Esophagus squamous epithelium (tissue), 5 donors: Measurements from ENCODE around the gene DCDC2. TPM values are rescaled to one million over a fixed set of nuclear protein-coding genes. Genes with fewer than 3 reads are reported as not detected.

Experiments
- DNase-seq: peaks from one replicate; lab custom pipeline; 2025; lab: John Stamatoyannopoulos, UW
- H3K27ac ChIP-seq, 4 donors: fragments of 200-600 bp; sonication (generic); one replicate each; pipeline ENCODE4 v1.5.1; 2016 to 2019; ENCODE audit warnings: mild to moderate bottlenecking in 1 of 4
- H3K27me3 ChIP-seq, 4 donors: fragments of 200-600 bp; sonication (generic); 1 replicate in 3 of 4; 2 replicates in 1 of 4; pipeline versions ENCODE4 v1.5.1 to v1.6.0; 2017 to 2021; ENCODE audit warnings: antibody characterized with exemption in 1 of 4
- H3K36me3 ChIP-seq, 3 donors: fragments of 200-600 bp; sonication (generic); one replicate each; pipeline ENCODE4 v1.5.1; 2016 to 2019
- H3K4me1 ChIP-seq, 3 donors: fragments of 200-600 bp; sonication (generic); one replicate each; pipeline ENCODE4 v1.5.1; 2017 to 2019
- H3K4me3 ChIP-seq, 4 donors: fragments of 200-600 bp; sonication (generic); 1 replicate in 3 of 4; 2 replicates in 1 of 4; pipeline ENCODE4 v1.5.1; 2016 to 2019; ENCODE audit warnings: mild to moderate bottlenecking in 2 of 4, moderate library complexity in 1 of 4
- H3K9me3 ChIP-seq, 3 donors: fragments of 200-600 bp; sonication (generic); one replicate each; pipeline ENCODE4 v1.5.1; 2016 to 2019
- CTCF ChIP-seq, 6 experiments: fragments of 450-650 bp in 4 of 6; fragments of 200-600 bp in 2 of 6; sonication (generic) in 2 of 6; IDR thresholded peaks; one replicate each; pipeline ENCODE4 v1.5.1; 2016 to 2019; ENCODE audit warnings: antibody characterized with exemption in 6 of 6, mild to moderate bottlenecking in 4 of 6, moderate library complexity in 4 of 6
- POLR2A ChIP-seq, 4 donors: fragments of 450-650 bp; IDR thresholded peaks; one replicate each; pipeline ENCODE4 v1.6.1; 2017; ENCODE audit warnings: antibody characterized with exemption in 4 of 4, mild to moderate bottlenecking in 4 of 4, moderate library complexity in 3 of 4
- WGBS, 2 donors: methylation state at CpG; one replicate each; pipeline ENCODE4 v1.1.5; 2018; 5-methylcytosine and 5-hydroxymethylcytosine counted together
- intact Hi-C: fragments of 100-400 bp; cut with DNase I; formaldehyde crosslinking; loops from one replicate; pipeline ENCODE4 v1.15.0; 2022
- total RNA-seq, 4 donors: library from RNA; depleted of rRNA; stranded (reverse); fragments of >200 nt; gene quantifications; one replicate each; pipeline ENCODE4 v1.1.0, GENCODE V29; 2016
- donor health status: DM: yes; HTN: yes; CAD: no.

The DCDC2 gene
- total RNA-seq, 4 donors from 2014 or later: 0.15 TPM; not detected in 3

DNA sequence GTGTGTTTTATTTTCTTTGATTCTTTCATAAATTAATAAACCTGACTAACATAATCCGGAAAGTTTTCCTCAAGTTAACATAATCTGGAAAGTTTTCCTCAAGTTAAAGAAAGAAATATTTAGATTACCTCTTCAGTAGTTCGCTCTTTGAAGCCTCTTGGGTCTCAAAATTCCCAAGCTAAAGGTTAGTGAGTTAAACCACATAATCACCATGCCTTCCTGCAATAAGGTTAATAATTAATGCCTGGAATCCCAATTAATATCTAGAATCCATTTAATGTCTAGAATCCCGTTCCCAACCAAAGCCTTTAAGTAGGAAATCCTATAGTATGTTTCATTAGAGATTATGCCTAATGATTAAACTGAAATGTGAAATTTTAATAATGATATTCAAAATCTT lies 12.9 kb downstream of the DCDC2 start:
- no peaks in the 10 kb centered on the region for H3K9me3 ChIP-seq
- no peak overlapping the region for H3K4me3 ChIP-seq
- H3K4me1 ChIP-seq: no peaks in the 10 kb centered on the region
- DNase-seq: no peak
- intact Hi-C loops: no loop called here
- no peak overlapping the region for H3K27ac ChIP-seq
- 59 to 86% methylated on average over 3 of the region's 3 CpGs for WGBS, 2 donors
- H3K27me3 ChIP-seq: peaks cover 0 to 11% (median 0%) of the 10 kb centered on the region in 4 donors
- TF ChIP-seq POLR2A (IDR thresholded peaks at IDR 0.05) (no peak), CTCF (IDR thresholded peaks at IDR 0.05) (no peak)
- no peaks in the 10 kb centered on the region for H3K36me3 ChIP-seq

DNA sequence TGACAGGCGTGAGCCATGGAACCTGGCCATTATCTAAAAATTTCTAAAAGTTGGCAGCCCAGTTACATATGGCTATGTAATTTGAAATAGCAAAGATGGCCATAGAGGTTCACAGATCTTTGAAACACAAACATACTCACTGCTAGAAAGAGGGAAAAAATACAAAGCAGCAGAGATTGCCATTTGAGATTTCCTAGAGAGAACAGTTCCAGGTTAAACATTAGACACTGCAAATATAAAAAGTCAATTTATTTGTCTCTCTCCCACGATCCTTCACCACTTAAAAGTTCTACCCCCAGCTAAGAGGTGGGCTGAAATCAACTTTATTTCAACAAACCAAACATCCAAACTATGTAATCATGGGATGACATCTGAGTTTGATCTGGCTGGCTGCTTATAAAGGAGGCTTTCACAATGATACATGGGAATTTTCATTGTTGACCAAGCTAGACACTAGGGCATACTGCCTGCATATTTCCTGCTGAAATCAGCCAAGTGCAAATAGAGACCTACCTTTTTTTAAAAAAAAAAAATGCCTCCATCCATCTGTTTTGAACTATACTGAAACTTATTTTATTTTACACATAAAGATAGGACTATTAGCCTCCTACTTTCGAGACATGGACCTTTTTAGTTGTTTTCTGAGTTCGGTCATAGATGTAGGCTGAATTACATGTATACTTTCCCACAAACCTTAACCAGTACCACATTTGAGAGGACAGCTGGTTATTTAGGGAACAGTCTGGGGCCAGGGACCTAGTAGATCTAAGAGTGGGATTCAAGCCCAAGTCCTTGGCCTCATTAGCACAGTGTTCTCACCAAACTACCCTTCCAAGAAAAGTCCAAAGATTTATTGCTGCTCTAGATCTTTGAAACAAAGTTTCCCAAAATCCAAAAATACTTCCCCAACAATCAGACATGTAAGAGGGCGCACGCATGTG lies 16.6 kb downstream of the DCDC2 start:
- peaks cover 0 to 12% (median 0%) of the 10 kb centered on the region in 3 donors for H3K9me3 ChIP-seq
- H3K27ac ChIP-seq: no peak overlapping the region
- TF ChIP-seq POLR2A (IDR thresholded peaks at IDR 0.05): no peak
- TF ChIP-seq CTCF (IDR thresholded peaks at IDR 0.05): no peak
- no peak for DNase-seq
- 71 to 79% methylated on average over 5 to 6 of the region's 6 CpGs for WGBS, 2 donors
- H3K4me3 ChIP-seq: no peak overlapping the region
- H3K36me3 ChIP-seq: no peaks in the 10 kb centered on the region
- H3K27me3 ChIP-seq: peaks cover 0 to 3% (median 0%) of the 10 kb centered on the region in 4 donors
- intact Hi-C loops: no loop called here
- no peaks in the 10 kb centered on the region for H3K4me1 ChIP-seq

DNA sequence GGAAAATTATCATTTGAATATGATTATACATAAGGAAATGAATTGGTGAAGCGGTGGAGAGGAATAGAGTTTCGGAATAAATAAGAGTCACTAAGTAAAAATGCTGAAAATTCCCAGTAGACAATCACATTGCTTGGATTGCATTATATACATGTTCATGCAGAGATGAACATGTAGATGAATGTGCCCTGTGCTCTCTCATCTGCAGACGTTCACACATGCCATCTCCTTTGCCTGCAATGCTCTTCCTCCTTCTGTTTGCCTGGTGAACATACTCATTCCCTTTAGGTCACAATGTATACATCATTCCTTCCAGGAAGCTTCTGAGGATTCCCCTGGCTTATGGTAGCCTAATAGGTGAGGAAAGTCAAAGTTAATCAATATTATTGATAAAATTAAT lies 17.9 kb downstream of the DCDC2 start:
- H3K4me3 ChIP-seq: no peak overlapping the region
- no peak overlapping the region for H3K27ac ChIP-seq
- no peak for DNase-seq
- H3K9me3 ChIP-seq: peaks cover 0 to 12% (median 0%) of the 10 kb centered on the region in 3 donors
- intact Hi-C loops: no loop called here
- no peaks in the 10 kb centered on the region for H3K4me1 ChIP-seq
- no peak for TF ChIP-seq CTCF (IDR thresholded peaks at IDR 0.05)
- no peak for TF ChIP-seq POLR2A (IDR thresholded peaks at IDR 0.05)
- 35 to 63% methylated on average over 3 of the region's 3 CpGs for WGBS, 2 donors
- no peaks in the 10 kb centered on the region for H3K36me3 ChIP-seq
- H3K27me3 ChIP-seq: no peaks in the 10 kb centered on the region

DNA sequence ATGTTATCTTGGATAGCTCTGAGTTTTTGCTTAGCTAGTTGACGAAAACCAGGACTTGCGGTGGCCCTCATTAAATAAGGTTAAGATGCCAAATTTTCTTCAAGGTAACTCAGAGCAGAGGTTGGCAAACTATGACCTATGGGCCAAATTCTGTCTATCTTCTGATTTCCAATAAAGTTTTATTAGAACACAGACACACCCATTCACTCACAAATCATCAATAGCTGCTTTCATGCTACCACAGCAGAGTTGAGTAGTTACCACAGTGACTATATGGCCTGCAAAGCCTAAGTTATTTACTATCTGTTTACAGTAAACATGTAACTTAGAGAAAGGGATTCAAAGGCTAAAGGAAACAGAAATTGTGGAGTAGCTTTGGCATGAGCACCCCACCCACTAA lies 23.6 kb downstream of the DCDC2 start:
- H3K36me3 ChIP-seq: no peaks in the 10 kb centered on the region
- peaks cover 0 to 12% (median 0%) of the 10 kb centered on the region in 3 donors for H3K9me3 ChIP-seq
- DNase-seq: no peak
- TF ChIP-seq POLR2A (IDR thresholded peaks at IDR 0.05) (no peak), CTCF (IDR thresholded peaks at IDR 0.05) (no peak)
- H3K4me3 ChIP-seq: no peak overlapping the region
- no peak overlapping the region for H3K27ac ChIP-seq
- H3K27me3 ChIP-seq: no peaks in the 10 kb centered on the region
- intact Hi-C loops: no loop called here
- no peaks in the 10 kb centered on the region for H3K4me1 ChIP-seq
- WGBS, 2 donors: 84 to 97% methylated on average over 2 of the region's 2 CpGs

- H3K4me3 ChIP-seq: no peak overlapping the region
- H3K4me1 ChIP-seq: no peaks in the 10 kb centered on the region
- TF ChIP-seq CTCF (IDR thresholded peaks at IDR 0.05) (no peak), POLR2A (IDR thresholded peaks at IDR 0.05) (no peak)
- no peak overlapping the region for H3K27ac ChIP-seq
- H3K27me3 ChIP-seq: no peaks in the 10 kb centered on the region
- intact Hi-C loops: no loop called here
- no peaks in the 10 kb centered on the region for H3K36me3 ChIP-seq
- WGBS, 2 donors: 15 to 38% methylated on average over 2 of the region's 2 CpGs
- H3K9me3 ChIP-seq: no peaks in the 10 kb centered on the region
- DNase-seq: no peak
These were observed 25.5 kb downstream of the DCDC2 start for GRCh38 chr6:24332317-24332716.
